Skeletal muscle tissue (tissue), 4 donors: ENCODE results near the gene SCARF2. TPM values are rescaled to one million over a fixed set of nuclear protein-coding genes. Genes with fewer than 3 reads are reported as not detected.
A peak's percentile ranks its signal among the peaks of the same experiment; 100 is the strongest.
"Not testable (repeated sequence)": the region's sequence is repeated elsewhere in the genome, so short reads cannot be mapped to it uniquely, and the experiment has no call there.

ENCODE experiments used
- H3K27ac ChIP-seq: one replicate; pipeline ENCODE4 v1.7.0; 2013; ENCODE audit warnings: mild to moderate bottlenecking, low read depth, low read length, inconsistent platforms
- H3K27me3 ChIP-seq, 3 donors: one replicate each; pipeline ENCODE4 v1.7.0; 2013; ENCODE audit warnings: low read length in 3 of 3; ENCODE audit not compliant: control insufficient read depth in 3 of 3, insufficient read depth in 3 of 3
- H3K36me3 ChIP-seq, 3 donors: one replicate each; pipeline ENCODE4 v1.7.0; 2013; ENCODE audit warnings: low read length in 3 of 3; ENCODE audit not compliant: control insufficient read depth in 3 of 3, insufficient read depth in 3 of 3
- H3K4me1 ChIP-seq, 3 donors: one replicate each; pipeline ENCODE4 v1.7.0; 2013; ENCODE audit warnings: low read length in 3 of 3, mild to moderate bottlenecking in 3 of 3; ENCODE audit not compliant: control insufficient read depth in 3 of 3, insufficient read depth in 3 of 3
- H3K4me3 ChIP-seq, 3 donors: one replicate each; pipeline ENCODE4 v1.7.0; 2013; ENCODE audit warnings: low read length in 3 of 3
- H3K9ac ChIP-seq, 3 donors: one replicate each; pipeline ENCODE4 v1.7.0; 2013; ENCODE audit warnings: low read length in 3 of 3, mild to moderate bottlenecking in 3 of 3, moderate library complexity in 2 of 3, low read depth in 1 of 3
- H3K9me3 ChIP-seq, 3 donors: one replicate each; pipeline ENCODE4 v1.7.0; 2013; ENCODE audit warnings: low read length in 3 of 3; ENCODE audit not compliant: control insufficient read depth in 3 of 3
- total RNA-seq: library from RNA; depleted of rRNA; stranded (reverse); fragments of >200 nt; gene quantifications from one replicate; pipeline ENCODE4 v1.2.3, GENCODE V29; 2014
- donor health status: Osteomylitis.

SCARF2 gene
- 7.8 TPM for total RNA-seq

- peak within 1 kb of the TSS; percentile 64 to 74 (median 73) for H3K4me3 ChIP-seq
- peaks cover 8 to 10% (median 9%) of the 10 kb centered on the region in 3 donors for H3K36me3 ChIP-seq
Measured at GRCh38 chr22:20437613-20438426, at the start of gene SCARF2. Gene SCARF2, minus strand, starts transcription at chr22:20437825. Its CDS starts 71 bp downstream, at chr22:20437754.

GRCh38 chr22:20486229-20486628 lies 48.6 kb upstream of the SCARF2 start:
- no peak overlapping the region for H3K9ac ChIP-seq
- H3K4me1 ChIP-seq: no peaks in the 10 kb centered on the region
- H3K27me3 ChIP-seq: no peaks in the 10 kb centered on the region
- no peak overlapping the region for H3K27ac ChIP-seq
- H3K4me3 ChIP-seq: no peak overlapping the region
- no peaks in the 10 kb centered on the region for H3K9me3 ChIP-seq
- H3K36me3 ChIP-seq: peaks cover 6 to 12% (median 12%) of the 10 kb centered on the region in 3 donors

More at GRCh38 chr22:20437613-20438426, at the start of gene SCARF2:
- H3K27me3 ChIP-seq: peaks cover 29 to 42% (median 35%) of the 10 kb centered on the region in 3 donors
- H3K27ac ChIP-seq: peak within 1 kb of the TSS; percentile 71
- peaks cover 11 to 33% (median 29%) of the 10 kb centered on the region in 3 donors for H3K4me1 ChIP-seq
- H3K9ac ChIP-seq: peak within 1 kb of the TSS; percentile 68 to 75 (median 72)
- H3K9me3 ChIP-seq: no peaks in the 10 kb centered on the region

- peaks cover 6 to 12% (median 12%) of the 10 kb centered on the region in 3 donors for H3K36me3 ChIP-seq
Measured at GRCh38 chr22:20484948-20485683, 47.5 kb upstream of the SCARF2 start.

GRCh38 chr22:20483771-20484170 lies 46.1 kb upstream of the SCARF2 start:
- H3K36me3 ChIP-seq: peaks cover 2 to 11% (median 7%) of the 10 kb centered on the region in 3 donors
- no peak overlapping the region for H3K4me3 ChIP-seq
- H3K9me3 ChIP-seq: no peaks in the 10 kb centered on the region
- no peaks in the 10 kb centered on the region for H3K27me3 ChIP-seq
- no peak overlapping the region for H3K27ac ChIP-seq
- no peak overlapping the region for H3K9ac ChIP-seq
- no peaks in the 10 kb centered on the region for H3K4me1 ChIP-seq

More at GRCh38 chr22:20484948-20485683, 47.5 kb upstream of the SCARF2 start:
- no peak overlapping the region for H3K9ac ChIP-seq
- H3K27ac ChIP-seq: no peak overlapping the region
- H3K9me3 ChIP-seq: no peaks in the 10 kb centered on the region
- H3K4me3 ChIP-seq: no peak overlapping the region
- H3K27me3 ChIP-seq: no peaks in the 10 kb centered on the region
- no peaks in the 10 kb centered on the region for H3K4me1 ChIP-seq

- not testable (repeated sequence) for H3K27ac ChIP-seq, H3K9me3 ChIP-seq, H3K4me1 ChIP-seq
Measured at GRCh38 chr22:20483143-20483506, 45.5 kb upstream of the SCARF2 start.

GRCh38 chr22:20479612-20480196 lies 42.1 kb upstream of the SCARF2 start:
- no peaks in the 10 kb centered on the region for H3K9me3 ChIP-seq
- H3K4me1 ChIP-seq: no peaks in the 10 kb centered on the region
- no peak overlapping the region for H3K27ac ChIP-seq
- H3K4me3 ChIP-seq: no peak overlapping the region
- H3K27me3 ChIP-seq: no peaks in the 10 kb centered on the region
- H3K9ac ChIP-seq: no peak overlapping the region
- peaks cover 0 to 3% (median 2%) of the 10 kb centered on the region in 3 donors for H3K36me3 ChIP-seq

More at GRCh38 chr22:20483143-20483506, 45.5 kb upstream of the SCARF2 start:
- not testable (repeated sequence) for H3K36me3 ChIP-seq, H3K9ac ChIP-seq, H3K27me3 ChIP-seq, H3K4me3 ChIP-seq

- not testable (repeated sequence) for H3K4me3 ChIP-seq, H3K36me3 ChIP-seq, H3K9me3 ChIP-seq, H3K27ac ChIP-seq, H3K4me1 ChIP-seq, H3K27me3 ChIP-seq, H3K9ac ChIP-seq
Measured at GRCh38 chr22:20478059-20478458, 40.4 kb upstream of the SCARF2 start.

GRCh38 chr22:20475569-20475968 lies 37.9 kb upstream of the SCARF2 start:
- not testable (repeated sequence) for H3K9me3 ChIP-seq, H3K27me3 ChIP-seq, H3K9ac ChIP-seq, H3K4me3 ChIP-seq, H3K4me1 ChIP-seq, H3K27ac ChIP-seq
- H3K36me3 ChIP-seq: peaks cover 7 to 10% (median 8%) of the 10 kb centered on the region in 3 donors

- H3K4me3 ChIP-seq: no peak overlapping the region
- H3K9me3 ChIP-seq: no peaks in the 10 kb centered on the region
- no peak overlapping the region for H3K27ac ChIP-seq
- H3K27me3 ChIP-seq: no peaks in the 10 kb centered on the region
- peaks cover 8 to 12% (median 9%) of the 10 kb centered on the region in 3 donors for H3K36me3 ChIP-seq
- no peaks in the 10 kb centered on the region for H3K4me1 ChIP-seq
- no peak overlapping the region for H3K9ac ChIP-seq
Measured at GRCh38 chr22:20475115-20475436, 37.5 kb upstream of the SCARF2 start.
